Psoas muscle (tissue), 8 donors: ENCODE results near the gene DNAJC5G. TPM values are rescaled to one million over a fixed set of nuclear protein-coding genes. Genes with fewer than 3 reads are reported as not detected.

Source experiments
- ATAC-seq, 4 donors: fragments of 200-7000 bp; cut with Tn5 transposase; one replicate each; pipeline ENCODE4 v1.9.1; 2020; ENCODE audit warnings: moderate library complexity in 3 of 4, mild to moderate bottlenecking in 2 of 4
- DNase-seq, 2 donors: peaks; one replicate each; pipeline ENCODE4 v3.0.0-alpha.2; 2020
- H3K27ac ChIP-seq: fragments of 200-600 bp; one replicate; pipeline ENCODE4 v1.8.0; 2022
- H3K27me3 ChIP-seq, 3 donors: fragments of 200-600 bp in 1 of 3; one replicate each; pipeline versions ENCODE4 v1.6.1 to v1.8.0; 2013 to 2022; ENCODE audit warnings: low read length in 2 of 3, mild to moderate bottlenecking in 2 of 3, moderate library complexity in 1 of 3; ENCODE audit not compliant: insufficient read depth in 3 of 3
- H3K36me3 ChIP-seq, 2 donors: fragments of 200-600 bp in 1 of 2; one replicate each; pipeline versions ENCODE4 v1.6.1 to v1.8.0; 2013 to 2022; ENCODE audit warnings: low read depth in 1 of 2, mild to moderate bottlenecking in 1 of 2, moderate library complexity in 1 of 2; ENCODE audit not compliant: insufficient read depth in 1 of 2
- H3K4me1 ChIP-seq: fragments of 200-600 bp; one replicate; pipeline ENCODE4 v1.8.0; 2022
- H3K4me3 ChIP-seq: fragments of 200-600 bp; one replicate; pipeline ENCODE4 v1.8.0; 2022; ENCODE audit warnings: mild to moderate bottlenecking
- H3K9me3 ChIP-seq: fragments of 200-600 bp; one replicate; pipeline ENCODE4 v1.8.0; 2022
- CTCF ChIP-seq: fragments of 200-600 bp; IDR thresholded peaks from one replicate; pipeline ENCODE4 v1.8.0; 2022; ENCODE audit warnings: antibody characterized with exemption
- WGBS, 3 donors: extraction: QIAGEN DNeasy Blood & Tissue Kit; methylation state at CpG; one replicate each; pipeline versions ENCODE4 v1.1.6 to v1.1.7; 2013; 5-methylcytosine and 5-hydroxymethylcytosine counted together
- intact Hi-C, 2 donors: fragments of 100-400 bp; cut with DNase I; formaldehyde crosslinking; loops; one replicate each; pipeline versions ENCODE4 v1.11.0 to v1.14.2; 2022
- polyA plus RNA-seq, 3 donors: library from polyadenylated mRNA; stranded (reverse); fragments of 200-250 nt; gene quantifications; one replicate each; pipeline ENCODE4 v1.2.3, GENCODE V29; 2013
- total RNA-seq, 4 donors: library from RNA; stranded (reverse); fragmentation: NEBNext Ultra II Directional in 2 of 4; extraction: Animal tissue kit (Norgen Biotek cat#: 25700) in 2 of 4; gene quantifications; one replicate each; pipeline versions ENCODE4 v1.2.1 to v1.2.4, GENCODE V29; 2021 to 2023
- donor health status: healthy with polysubstance abuse.
- donor health status: DM: no; HTN: no; CAD: no; lungs with moderate emphysema.
- donor health status: Bipolar disorder and iron deficiency.
- donor health status: healthy.
- donor health status: DM: yes; HTN: yes; CAD: no.
- donor health status: DM: no; HTN: no; CAD: no.
- donor health status: DM: no; HTN: no; CAD: no.
- donor health status: DM: yes; HTN: yes; CAD: no.

DNAJC5G gene
- total and polyA plus RNA-seq, 7 donors, result not detected

GRCh38 chr2:27307287-27307544 is 32.0 kb downstream of the DNAJC5G start:
- Histone ChIP-seq H3K4me1 (peaks cover 10% of the 10 kb centered on the region), H3K27ac (peak overlapping the region; percentile 53), H3K27me3 (no peaks in the 10 kb centered on the region), H3K4me3 (peak overlapping the region; percentile 11), H3K36me3 (peaks cover 0 to 74% of the 10 kb centered on the region in 2 donors), H3K9me3 (no peaks in the 10 kb centered on the region)
- WGBS, 3 donors, result 23 to 34% (median 26%) methylated on average over 13 to 14 of the region's 14 CpGs
- no peak for TF ChIP-seq CTCF
- intact Hi-C loops, result loop anchor here in 1 of 2 donors (10.0 kb wide), 1 partner anchor 332 kb away; the partner anchor contains the start of gene MAPRE3
- ATAC-seq, result no peak
- no peak for DNase-seq

- Histone ChIP-seq H3K36me3 (peaks cover 0 to 69% of the 10 kb centered on the region in 2 donors), H3K4me3 (no peak overlapping the region), H3K4me1 (peaks cover 5% of the 10 kb centered on the region), H3K27me3 (no peaks in the 10 kb centered on the region), H3K27ac (peak overlapping the region; percentile 53), H3K9me3 (no peaks in the 10 kb centered on the region)
- 25 to 30% (median 25%) methylated on average over 44 to 75 of the region's 75 CpGs for WGBS, 3 donors
- peak in 1 of 2 donors; percentile 66 for DNase-seq
- ATAC-seq, result peak; percentile 4 to 9 (median 5)
- TF ChIP-seq CTCF, result no peak
- intact Hi-C loops, result loop anchor here in 1 of 2 donors (10.0 kb wide), 1 partner anchor 333 kb away; the partner anchor contains the start of gene MAPRE3
Observed at GRCh38 chr2:27307545-27308358, 32.5 kb downstream of the DNAJC5G start.

GRCh38 chr2:27308359-27308881 is 33.2 kb downstream of the DNAJC5G start, which contains the start of gene UCN:
TSS of gene UCN (minus strand) at chr2:27308445. CDS start at chr2:27307895, 550 bp downstream.
- WGBS, 3 donors, result 41 to 45% (median 41%) methylated on average over 20 to 25 of the region's 25 CpGs
- ATAC-seq, result peak; percentile 6 to 25 (median 10)
- Histone ChIP-seq H3K4me1 (peaks cover 5% of the 10 kb centered on the region), H3K4me3 (no peak within 1 kb of the TSS), H3K9me3 (no peaks in the 10 kb centered on the region), H3K27me3 (no peaks in the 10 kb centered on the region), H3K27ac (peak within 1 kb of the TSS; percentile 53), H3K36me3 (peaks cover 0 to 65% of the 10 kb centered on the region in 2 donors)
- no peak for TF ChIP-seq CTCF
- DNase-seq, result peak; percentile 53 to 76
- intact Hi-C loops, result loop anchor here in 1 of 2 donors (10.0 kb wide), 1 partner anchor 334 kb away; the partner anchor contains the start of gene MAPRE3

GRCh38 chr2:27309651-27310050 is 34.4 kb downstream of the DNAJC5G start:
- no peak for DNase-seq
- peak overlapping the region; percentile 30 for H3K27ac ChIP-seq
- TF ChIP-seq CTCF, result no peak
- peaks cover 6% of the 10 kb centered on the region for H3K4me1 ChIP-seq
- no peak for ATAC-seq
- H3K27me3 ChIP-seq, result no peaks in the 10 kb centered on the region
- intact Hi-C loops, result loop anchor here in 1 of 2 donors (10.0 kb wide), 1 partner anchor 335 kb away; the partner anchor contains the start of gene MAPRE3
- peaks cover 0 to 53% of the 10 kb centered on the region in 2 donors for H3K36me3 ChIP-seq
- WGBS, 3 donors, result 80 to 94% (median 81%) methylated on average over 6 of the region's 6 CpGs
- no peaks in the 10 kb centered on the region for H3K9me3 ChIP-seq
- no peak overlapping the region for H3K4me3 ChIP-seq
